H1 (cell line): ENCODE results near the gene RTN4RL1. TPM values are rescaled to one million over a fixed set of nuclear protein-coding genes. Genes with fewer than 3 reads are reported as not detected.
A peak's percentile ranks its signal among the peaks of the same experiment; 100 is the strongest.

Experiments
- CTCF ChIA-PET: fragments of 300-600 bp; sonication (Branson Sonifier 250); formaldehyde crosslinking; loops from one replicate; lab custom pipeline; 2021; ENCODE audit not compliant: partially characterized antibody; lab: Charles Lee
- POLR2A ChIA-PET: fragments of 300-600 bp; sonication (Branson Sonifier 250); formaldehyde crosslinking; loops from one replicate; lab custom pipeline; 2021; ENCODE audit warnings: inconsistent platforms; ENCODE audit not compliant: partially characterized antibody; lab: Charles Lee
- DNase-seq, 2 experiments: peaks; one replicate each; pipeline versions ENCODE4 v3.0.0 to v3.0.0-alpha.2; 2010 to 2022; ENCODE audit warnings: low spot score in 2 of 2, low read depth in 1 of 2, mixed read lengths in 1 of 2
- FAIRE-seq: peaks from 2 replicates; lab custom pipeline; 2011; peaks lifted over from hg19 to GRCh38; lab: Jason Lieb, UNC
- H2AFZ ChIP-seq: 2 replicates; pipeline ENCODE4 v1.8.1; 2012; ENCODE audit warnings: low read length, inconsistent platforms
- H2AK5ac ChIP-seq: 2 replicates; pipeline ENCODE4 v1.6.1; 2013; ENCODE audit warnings: low read depth, low read length
- H2BK120ac ChIP-seq: replicated peaks from 2 replicates; pipeline ENCODE3; 2013; ENCODE audit warnings: low read depth, low read length, inconsistent platforms
- H2BK12ac ChIP-seq: 2 replicates; pipeline ENCODE4 v1.6.1; 2013; ENCODE audit warnings: low read depth, low read length
- H2BK15ac ChIP-seq: 2 replicates; pipeline ENCODE4 v1.6.1; 2013; ENCODE audit warnings: low read length
- H2BK20ac ChIP-seq: 2 replicates; pipeline ENCODE4 v1.6.1; 2013; ENCODE audit warnings: low read length
- H2BK5ac ChIP-seq: 2 replicates; pipeline ENCODE4 v1.6.1; 2013; ENCODE audit warnings: low read depth, low read length
- H3K14ac ChIP-seq: 2 replicates; pipeline ENCODE4 v1.6.1; 2013; ENCODE audit warnings: inconsistent platforms; ENCODE audit not compliant: insufficient read length
- H3K18ac ChIP-seq: 2 replicates; pipeline ENCODE4 v1.6.1; 2013; ENCODE audit warnings: low read length; ENCODE audit errors: extremely low read depth
- H3K23ac ChIP-seq: 2 replicates; pipeline ENCODE4 v1.6.1; 2013; ENCODE audit warnings: inconsistent platforms; ENCODE audit not compliant: insufficient read length
- H3K23me2 ChIP-seq: 2 replicates; pipeline ENCODE4 v1.6.1; 2013; ENCODE audit warnings: low read depth, low read length
- H3K27ac ChIP-seq: 2 replicates; pipeline ENCODE4 v1.6.1; 2011; ENCODE audit warnings: low read depth, low read length, inconsistent platforms
- H3K27me3 ChIP-seq, 4 experiments: replicated peaks in 1 of 4; 1 replicate in 1 of 4; 2 replicates in 3 of 4; pipeline versions ENCODE4 v1.6.1 to v1.8.1; 2011 to 2013; ENCODE audit warnings: low read length in 3 of 4, mild to moderate bottlenecking in 3 of 4, inconsistent platforms in 2 of 4, mixed read lengths in 2 of 4, moderate library complexity in 1 of 4; ENCODE audit not compliant: control insufficient read depth in 3 of 4, insufficient read depth in 3 of 4; ENCODE audit errors: extremely low read depth in 1 of 4
- H3K36me3 ChIP-seq, 4 experiments: 2 replicates each; pipeline versions ENCODE4 v1.6.1 to v1.8.1; 2011 to 2013; ENCODE audit warnings: mild to moderate bottlenecking in 4 of 4, low read length in 3 of 4, moderate library complexity in 2 of 4, control low read depth in 1 of 4, inconsistent platforms in 1 of 4; ENCODE audit not compliant: insufficient read depth in 4 of 4, control insufficient read depth in 2 of 4
- H3K4ac ChIP-seq: replicated peaks from 2 replicates; pipeline ENCODE3; 2013; ENCODE audit warnings: low read length, low read depth, mixed read lengths, inconsistent platforms; ENCODE audit not compliant: insufficient read length
- H3K4me1 ChIP-seq, 4 experiments: replicated peaks in 1 of 4; 1 replicate in 1 of 4; 2 replicates in 3 of 4; pipeline versions ENCODE4 v1.6.1 to v1.8.1; 2011 to 2013; ENCODE audit warnings: low read length in 3 of 4, inconsistent platforms in 2 of 4, mixed read lengths in 1 of 4; ENCODE audit not compliant: insufficient read depth in 4 of 4, control insufficient read depth in 3 of 4
- H3K4me2 ChIP-seq, 2 experiments: 2 replicates each; pipeline versions ENCODE4 v1.6.1 to v1.8.1; 2011 to 2013; ENCODE audit warnings: low read depth in 2 of 2, low read length in 2 of 2, control low read depth in 1 of 2, inconsistent platforms in 1 of 2, mild to moderate bottlenecking in 1 of 2; ENCODE audit not compliant: insufficient read depth in 1 of 2
- H3K4me3 ChIP-seq, 4 experiments: fragments of 200-600, 300-600 bp in 1 of 4; sonication (generic), shearing (Covaris generic), sonication (Bioruptor Twin) in 1 of 4; 2 replicates each; pipeline versions ENCODE4 v1.5.1 to v1.8.1; 2011 to 2016; ENCODE audit warnings: low read length in 4 of 4, low read depth in 3 of 4, control low read depth in 2 of 4, inconsistent platforms in 2 of 4, mild to moderate bottlenecking in 2 of 4, mixed read lengths in 1 of 4, moderate library complexity in 1 of 4; ENCODE audit not compliant: insufficient read depth in 2 of 4; ENCODE audit errors: extremely low read depth in 1 of 4
- H3K56ac ChIP-seq: replicated peaks from 2 replicates; pipeline ENCODE3; 2013; ENCODE audit warnings: low read depth, mild to moderate bottlenecking, mixed read lengths, low read length, inconsistent platforms; ENCODE audit not compliant: insufficient read length
- H3K79me1 ChIP-seq: 2 replicates; pipeline ENCODE4 v1.6.1; 2013; ENCODE audit warnings: low read depth, low read length, control low read depth
- H3K79me2 ChIP-seq, 2 experiments: 2 replicates each; pipeline versions ENCODE4 v1.6.1 to v1.8.1; 2012 to 2013; ENCODE audit warnings: low read length in 2 of 2, mild to moderate bottlenecking in 2 of 2, inconsistent platforms in 1 of 2; ENCODE audit not compliant: insufficient read depth in 2 of 2, control insufficient read depth in 1 of 2
- H3K9ac ChIP-seq, 4 experiments: replicated peaks in 1 of 4; 1 replicate in 1 of 4; 2 replicates in 3 of 4; pipeline versions ENCODE4 v1.6.1 to v1.8.1; 2011 to 2013; ENCODE audit warnings: low read depth in 3 of 4, low read length in 3 of 4, control low read depth in 2 of 4, mild to moderate bottlenecking in 2 of 4, moderate library complexity in 2 of 4, inconsistent platforms in 1 of 4; ENCODE audit errors: extremely low read depth in 1 of 4
- H3K9me3 ChIP-seq, 2 experiments: 2 replicates each; pipeline versions ENCODE4 v1.6.1 to v1.8.1; 2012 to 2013; ENCODE audit warnings: mild to moderate bottlenecking in 2 of 2, moderate library complexity in 2 of 2, control low read depth in 1 of 2, inconsistent platforms in 1 of 2, low read depth in 1 of 2, low read length in 1 of 2, mixed read lengths in 1 of 2; ENCODE audit not compliant: insufficient read depth in 2 of 2
- H4K20me1 ChIP-seq, 2 experiments: replicated peaks in 1 of 2; 2 replicates each; pipeline versions ENCODE3 to v1.8.1; 2011 to 2013; ENCODE audit warnings: inconsistent platforms in 2 of 2, low read length in 2 of 2, mild to moderate bottlenecking in 1 of 2; ENCODE audit not compliant: insufficient read depth in 2 of 2, control insufficient read depth in 1 of 2
- H4K5ac ChIP-seq: 2 replicates; pipeline ENCODE4 v1.6.1; 2013; ENCODE audit warnings: low read length, low read depth, mixed read lengths, inconsistent platforms; ENCODE audit not compliant: insufficient read length
- H4K8ac ChIP-seq: 2 replicates; pipeline ENCODE4 v1.8.0; 2013; ENCODE audit warnings: mild to moderate bottlenecking, moderate library complexity, low read length, inconsistent platforms; ENCODE audit not compliant: insufficient read depth; ENCODE audit errors: extremely low read depth
- H4K91ac ChIP-seq: replicated peaks from 2 replicates; pipeline ENCODE3; 2013; ENCODE audit warnings: low read length, mixed read lengths, inconsistent platforms; ENCODE audit not compliant: insufficient read length
- BCL11A ChIP-seq, 2 experiments: IDR thresholded peaks; one replicate each; pipeline ENCODE4 v1.6.1; 2011; ENCODE audit warnings: low read depth in 2 of 2, low read length in 2 of 2, mild to moderate bottlenecking in 2 of 2
- HDAC2 ChIP-seq, 2 experiments: fragments of 300-600 bp in 1 of 2; sonication (generic) in 1 of 2; IDR thresholded peaks; 2 replicates each; pipeline ENCODE4 v1.6.1; 2011 to 2012; ENCODE audit warnings: low read depth in 2 of 2, low read length in 2 of 2, mild to moderate bottlenecking in 2 of 2, moderate library complexity in 2 of 2, borderline replicate concordance in 1 of 2, inconsistent platforms in 1 of 2
- WGBS, 2 experiments: shearing (Covaris generic) in 1 of 2; methylation state at CpG; one replicate each; pipeline versions ENCODE4 v1.1.6 to v1.1.7; 2013 to 2015; ENCODE audit warnings: low lambda C conversion rate in 2 of 2, mixed read lengths in 2 of 2, inconsistent platforms in 1 of 2, low coverage in 1 of 2, missing lambda C conversion rate in 1 of 2; ENCODE audit not compliant: insufficient replicate concordance in 2 of 2, insufficient coverage in 1 of 2, insufficient read length in 1 of 2; ENCODE audit errors: extremely low coverage in 1 of 2, missing lambda C conversion rate in 1 of 2; 5-methylcytosine and 5-hydroxymethylcytosine counted together
- polyA plus RNA-seq, 7 experiments: library from polyadenylated mRNA; depleted of rRNA in 3 of 7; stranded (reverse) in 5 of 7; unstranded in 2 of 7; fragments of >200 nt in 5 of 7; fragments of 200-250 nt in 2 of 7; gene quantifications; 1 replicate in 5 of 7; 2 replicates in 1 of 7; 4 replicates in 1 of 7; pipeline versions ENCODE4 v1.2.1 to v1.2.3, GENCODE V29; 2011 to 2013; ENCODE audit warnings: missing spikeins in 2 of 7, mixed read lengths in 2 of 7
- total RNA-seq: library from RNA; stranded (reverse); fragmentation: NEBNext Ultra II Directional; extraction: Animal tissue kit (Norgen Biotek cat#: 25700); gene quantifications from 2 replicates; pipeline ENCODE4 v1.2.1, GENCODE V29; 2021

RTN4RL1 gene
- total and polyA plus RNA-seq, 2 of the 8 experiments (the other 6 are each of a cell fraction or from before 2014, with no cell fraction given), result 0.09 TPM; not detected in 1

DNA sequence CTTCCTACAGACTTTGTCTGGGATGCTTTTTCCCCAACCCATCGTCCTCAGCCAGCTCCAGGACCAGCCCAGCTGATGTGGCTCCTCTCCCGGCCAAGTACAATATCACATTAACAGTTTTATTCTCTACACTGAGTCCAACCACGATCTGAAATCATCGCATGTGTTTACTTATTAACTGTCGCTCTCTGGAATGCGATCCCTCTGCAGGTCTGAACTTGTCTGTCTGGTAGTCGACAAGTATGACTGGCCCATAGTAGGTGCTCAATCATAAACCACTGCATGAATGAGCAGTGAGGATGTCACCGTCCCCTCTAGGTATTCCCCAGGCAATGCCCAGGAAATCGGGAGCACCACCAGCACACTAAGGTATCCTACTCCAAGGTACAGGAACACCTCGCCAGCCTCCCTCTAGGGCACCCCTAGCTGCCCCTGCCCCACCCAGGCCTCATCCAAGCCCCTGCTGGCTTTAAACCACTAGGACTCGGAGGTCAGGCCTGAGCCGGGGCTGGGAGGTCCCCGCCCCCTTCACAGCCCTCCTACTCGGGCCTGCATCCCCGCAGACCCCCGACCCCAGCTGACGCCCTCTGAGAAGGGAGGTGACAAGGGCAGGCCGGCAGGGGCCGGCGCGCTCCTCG is 27.7 kb downstream of the RTN4RL1 start:
- TF ChIP-seq HDAC2 (IDR thresholded peaks at IDR 0.05; ENCODE audit: borderline replicate concordance in 1 of 2, low read depth in 2 of 2, low read length in 2 of 2) (peak in 1 of 2 experiments; percentile 0; a peak in 1 of 4 replicates), BCL11A (IDR thresholded peaks at IDR 0.05; ENCODE audit: low read depth in 2 of 2, low read length in 2 of 2) (no peak)
- TF ChIP-seq, all 59 proteins: peak for 1
- Histone ChIP-seq H3K36me3 (no peaks in the 10 kb centered on the region), H3K14ac (no peak overlapping the region), H2BK20ac (0 out of 2 replicates have a peak overlapping the region, but pooled peaks have one; percentile 22), H2AK5ac (no peak overlapping the region), H3K4me2 (peak overlapping the region; percentile 64 to 73), H4K8ac (no peak overlapping the region), H3K23me2 (peaks cover 4% of the 10 kb centered on the region; the same call in 1 of the 2 replicates), H3K79me1 (no peaks in the 10 kb centered on the region), H3K9ac (no peak overlapping the region), H2AFZ (no peak overlapping the region), H3K4me3 (peak overlapping the region in 2 of 4 experiments; percentile 53 to 63; a peak in 5 of 8 replicates), H3K4me1 (peaks cover 0 to 21% (median 12%) of the 10 kb centered on the region in 4 experiments; a peak in 6 of 7 replicates), H3K4ac (no peak overlapping the region), H3K23ac (no peak overlapping the region), H3K27ac (no peak overlapping the region), H2BK12ac (peak overlapping the region; percentile 10; the same call in 1 of the 2 replicates), H4K5ac (no peak overlapping the region), H4K91ac (no peak overlapping the region), H3K18ac (no peak overlapping the region), H3K56ac (no peak overlapping the region), H2BK120ac (no peak overlapping the region), H3K9me3 (no peaks in the 10 kb centered on the region), H2BK15ac (0 out of 2 replicates have a peak overlapping the region, but pooled peaks have one; percentile 74), H3K27me3 (peaks cover 8 to 28% (median 20%) of the 10 kb centered on the region in 4 experiments), H4K20me1 (no peaks in the 10 kb centered on the region), H3K79me2 (no peaks in the 10 kb centered on the region), H2BK5ac (no peak overlapping the region)
- peak; percentile 58 for FAIRE-seq
- 59% methylated on average over 12 of the region's 22 CpGs; no CpG with 5 or more reads in 1 of the 2 experiments for WGBS, 2 experiments
- DNase-seq, result peak in 1 of 2 experiments; percentile 68
- CTCF ChIA-PET, result interaction anchor here (0.6 to 2.2 kb wide), 4 partner anchors 14 to 136 kb away, joined by 3 to 6 read pairs (median 4); partner anchors contain the start of gene RTN4RL1
- POLR2A ChIA-PET, result interaction anchor here (0.6 kb wide), 1 partner anchor 320 kb away, joined by 4 read pairs; no protein-coding TSS in a partner anchor
